GM10248 (cell line): ENCODE data around the gene SGIP1.

Experiments
- CTCF ChIA-PET: fragments of 300-600 bp; sonication (Branson Sonifier 250); formaldehyde crosslinking; extraction: SDS; loops from one replicate; lab custom pipeline; 2021; ENCODE audit warnings: antibody characterized with exemption; lab: Yijun Ruan, JAX
- POLR2A ChIA-PET: fragments of 350-650 bp; sonication (Branson Sonifier 250); formaldehyde crosslinking; extraction: SDS; loops from one replicate; lab custom pipeline; 2020; ENCODE audit warnings: antibody characterized with exemption; lab: Yijun Ruan, JAX
- DNase-seq: peaks from one replicate; pipeline ENCODE4 v3.0.0; 2012; ENCODE audit errors: extremely low spot score
- TF ChIP-seq, protein P1 (sequence below): IDR thresholded peaks from 2 replicates; pipeline ENCODE4 v1.5.1; 2012; ENCODE audit warnings: mild to moderate bottlenecking, low read depth; ENCODE audit errors: extremely low read depth, missing control alignments, control extremely low read depth

SGIP1 gene

DNA sequence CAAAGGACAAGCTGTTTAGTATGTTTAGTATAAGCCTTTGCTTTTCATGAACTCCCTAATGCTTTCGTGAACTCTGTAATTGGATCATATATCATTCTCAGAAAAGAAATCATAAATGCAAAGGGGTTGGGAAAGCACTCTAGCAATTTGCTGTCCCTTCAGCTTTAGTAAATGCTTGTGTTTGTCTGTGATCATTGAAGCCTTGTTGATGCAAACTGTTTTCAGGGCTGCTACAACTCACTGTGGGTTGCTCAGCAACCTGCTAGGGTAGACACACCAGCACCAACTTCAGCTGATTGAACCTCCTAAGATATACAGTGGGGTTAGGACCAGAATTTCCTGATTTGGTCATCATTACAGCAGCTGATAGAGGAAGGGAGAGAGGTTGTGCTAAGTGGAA lies 95.0 kb downstream of the SGIP1 start:
- ChIA-PET POLR2A (no interaction called here), CTCF (no interaction called here)
- TF ChIP-seq, protein P1, sequence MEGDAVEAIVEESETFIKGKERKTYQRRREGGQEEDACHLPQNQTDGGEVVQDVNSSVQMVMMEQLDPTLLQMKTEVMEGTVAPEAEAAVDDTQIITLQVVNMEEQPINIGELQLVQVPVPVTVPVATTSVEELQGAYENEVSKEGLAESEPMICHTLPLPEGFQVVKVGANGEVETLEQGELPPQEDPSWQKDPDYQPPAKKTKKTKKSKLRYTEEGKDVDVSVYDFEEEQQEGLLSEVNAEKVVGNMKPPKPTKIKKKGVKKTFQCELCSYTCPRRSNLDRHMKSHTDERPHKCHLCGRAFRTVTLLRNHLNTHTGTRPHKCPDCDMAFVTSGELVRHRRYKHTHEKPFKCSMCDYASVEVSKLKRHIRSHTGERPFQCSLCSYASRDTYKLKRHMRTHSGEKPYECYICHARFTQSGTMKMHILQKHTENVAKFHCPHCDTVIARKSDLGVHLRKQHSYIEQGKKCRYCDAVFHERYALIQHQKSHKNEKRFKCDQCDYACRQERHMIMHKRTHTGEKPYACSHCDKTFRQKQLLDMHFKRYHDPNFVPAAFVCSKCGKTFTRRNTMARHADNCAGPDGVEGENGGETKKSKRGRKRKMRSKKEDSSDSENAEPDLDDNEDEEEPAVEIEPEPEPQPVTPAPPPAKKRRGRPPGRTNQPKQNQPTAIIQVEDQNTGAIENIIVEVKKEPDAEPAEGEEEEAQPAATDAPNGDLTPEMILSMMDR = no peak
- no peak for DNase-seq

- TF ChIP-seq, protein P1 = no peak
- ChIA-PET POLR2A (no interaction called here), CTCF (interaction anchor here (1.1 to 1.2 kb wide), 2 partner anchors 15 to 30 kb away, joined by 3 read pairs; no protein-coding TSS in a partner anchor)
- DNase-seq = no peak
Observed at GRCh38 chr1:66633159-66633558, 99.2 kb downstream of the SGIP1 start.

DNA sequence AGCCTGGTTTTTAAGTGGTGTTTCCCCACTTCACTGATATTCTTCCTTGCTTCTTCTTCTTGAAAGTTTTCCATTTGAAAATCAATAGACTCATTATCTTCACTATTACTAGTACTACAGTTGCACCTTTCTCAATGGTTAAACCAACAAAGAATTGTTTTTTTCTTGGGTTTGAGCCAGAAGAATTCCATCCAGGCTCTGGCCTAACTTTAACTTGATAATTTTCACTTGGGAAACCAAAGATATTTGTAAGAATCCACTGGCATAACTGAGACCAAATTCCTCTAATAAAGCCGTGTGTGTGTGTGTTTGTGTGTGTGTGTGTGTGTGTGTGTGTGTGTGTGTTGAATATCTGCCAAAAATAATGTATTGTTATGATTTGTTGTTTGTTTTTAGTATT lies 103.2 kb downstream of the SGIP1 start:
- TF ChIP-seq, protein P1 = no peak
- no peak for DNase-seq
- POLR2A ChIA-PET = no interaction called here
- CTCF ChIA-PET = no interaction called here

DNA sequence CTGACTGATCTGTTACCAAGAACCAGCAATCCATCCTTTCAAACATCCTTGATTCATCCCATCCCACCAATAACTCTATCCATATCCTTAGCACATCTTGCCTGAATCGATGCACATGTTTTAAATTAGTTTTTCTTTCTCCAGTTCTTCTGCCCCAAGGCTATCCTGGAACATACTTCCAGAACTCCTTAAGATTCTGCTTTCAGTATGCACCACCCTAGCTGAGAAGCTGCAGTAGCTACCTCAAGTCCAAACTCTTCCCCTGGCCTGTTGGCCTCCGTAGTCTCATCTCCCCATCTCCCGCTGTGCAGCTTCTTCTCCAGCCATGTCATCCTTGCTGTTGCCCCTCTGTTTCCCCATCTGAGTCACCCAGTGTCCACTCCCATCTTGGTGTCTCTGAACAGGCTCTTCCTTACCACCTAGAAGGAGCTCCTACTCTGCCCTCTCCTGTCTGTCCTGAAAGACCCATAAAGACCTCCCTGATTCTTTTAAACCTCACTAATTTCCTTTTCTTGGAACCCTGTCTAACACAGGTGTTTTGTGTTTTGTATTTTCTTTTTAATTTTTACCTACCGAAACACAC lies 108.0 kb downstream of the SGIP1 start:
- POLR2A ChIA-PET = no interaction called here
- TF ChIP-seq, protein P1 = no peak
- no peak for DNase-seq
- CTCF ChIA-PET = interaction anchor here (1.1 kb wide), 1 partner anchor 17 kb away, joined by 3 read pairs; no protein-coding TSS in a partner anchor

DNA sequence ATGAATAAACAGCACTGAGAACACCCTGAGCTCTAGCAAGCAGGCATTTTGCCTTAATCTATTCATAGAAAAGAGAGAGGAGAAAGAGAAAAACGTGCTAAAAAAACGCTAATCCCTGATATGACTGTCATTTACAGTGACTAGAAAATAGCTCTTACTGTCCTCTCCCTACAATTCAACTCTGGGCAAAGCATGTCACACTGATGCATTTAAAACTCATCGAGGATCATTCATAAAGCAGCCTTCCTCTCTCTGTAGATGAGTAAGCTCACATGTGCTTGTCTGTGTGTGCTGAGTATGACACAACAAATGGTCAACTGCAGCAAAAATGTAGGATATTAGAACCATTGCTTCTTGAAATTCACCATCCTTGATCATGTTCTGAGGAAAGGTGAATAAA lies 109.0 kb downstream of the SGIP1 start:
- DNase-seq = no peak
- TF ChIP-seq, protein P1 = no peak
- POLR2A ChIA-PET = no interaction called here
- CTCF ChIA-PET = interaction anchor here (1.1 kb wide), 1 partner anchor 16 kb away, joined by 3 read pairs; no protein-coding TSS in a partner anchor

DNA sequence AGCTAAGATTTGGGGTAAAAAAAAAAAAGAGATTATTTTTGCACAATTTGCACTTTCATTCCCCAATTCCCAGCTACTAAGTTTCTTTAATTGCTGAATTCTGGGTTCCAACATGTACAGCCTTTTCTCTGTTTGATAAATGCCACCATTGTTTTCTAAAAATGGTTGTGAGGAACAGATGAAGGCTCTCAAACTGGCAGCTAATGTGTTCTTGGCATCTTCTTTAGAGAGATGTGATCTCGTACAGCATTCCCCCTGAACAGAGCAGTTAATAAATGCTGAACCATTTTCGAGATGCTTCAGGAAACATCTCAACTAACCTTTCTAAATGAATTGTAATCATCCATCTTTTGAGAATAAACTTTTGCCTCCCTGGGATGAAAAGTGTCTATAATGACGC lies 110.4 kb downstream of the SGIP1 start:
- CTCF ChIA-PET = no interaction called here
- no peak for DNase-seq
- TF ChIP-seq, protein P1 = no peak
- POLR2A ChIA-PET = no interaction called here
